Thoracic aorta (tissue), 2 donors: ENCODE data around the gene RASSF3. TPM values are rescaled to one million over a fixed set of nuclear protein-coding genes. Genes with fewer than 3 reads are reported as not detected.

Source experiments
- ATAC-seq: fragments of 150-250 bp; one replicate; pipeline ENCODE4 v1.8.0; 2017; ENCODE audit warnings: low read depth; ENCODE audit not compliant: insufficient number of reproducible peaks, low FRiP score
- DNase-seq: peaks from one replicate; pipeline ENCODE4 v3.0.0-alpha.2; 2020; ENCODE audit warnings: low spot score
- H3K27ac ChIP-seq, 2 donors: fragments of 200-600 bp; sonication (generic); 1 replicate in 1 of 2; 2 replicates in 1 of 2; pipeline ENCODE4 v1.5.1; 2016; ENCODE audit warnings: mild to moderate bottlenecking in 2 of 2, moderate library complexity in 2 of 2
- H3K27me3 ChIP-seq: fragments of 200-600 bp; sonication (generic); replicated peaks from 2 replicates; pipeline ENCODE4 v1.6.0; 2016; ENCODE audit warnings: mild to moderate bottlenecking; ENCODE audit not compliant: insufficient read depth
- H3K36me3 ChIP-seq: fragments of 200-600 bp; sonication (generic); one replicate; pipeline ENCODE4 v1.5.1; 2016
- H3K4me1 ChIP-seq, 2 donors: fragments of 200-600 bp; sonication (generic); 1 replicate in 1 of 2; 2 replicates in 1 of 2; pipeline versions ENCODE4 v1.5.1 to v1.6.0; 2016; ENCODE audit warnings: low read depth in 2 of 2, mild to moderate bottlenecking in 1 of 2; ENCODE audit not compliant: control insufficient read depth in 1 of 2
- H3K4me3 ChIP-seq: fragments of 200-600 bp; sonication (generic); 2 replicates; pipeline ENCODE4 v1.5.1; 2016; ENCODE audit warnings: mild to moderate bottlenecking
- H3K9me3 ChIP-seq: fragments of 200-600 bp; sonication (generic); 2 replicates; pipeline ENCODE4 v1.5.1; 2016
- CTCF ChIP-seq: fragments of 200-600 bp; sonication (generic); IDR thresholded peaks from one replicate; pipeline ENCODE4 v1.5.1; 2019; ENCODE audit warnings: antibody characterized with exemption
- total RNA-seq, 2 donors: library from RNA; depleted of rRNA; stranded (reverse); fragments of >200 nt; gene quantifications; one replicate each; pipeline versions ENCODE4 v1.1.0 to v1.2.3, GENCODE V29; 2016

Gene RASSF3
- total RNA-seq, 2 donors from 2014 or later: 126 to 149 TPM

- Histone ChIP-seq H3K27me3 (no peaks in the 10 kb centered on the region), H3K4me1 (peaks cover 75 to 96% of the 10 kb centered on the region in 2 donors), H3K4me3 (peak overlapping the region; percentile 8)
Measured at GRCh38 chr12:64672925-64673409, 62.7 kb downstream of the RASSF3 start.

GRCh38 chr12:64673490-64674169 is 63.3 kb downstream of the RASSF3 start:
- ATAC-seq (no peak), DNase-seq (no peak)
- H3K27ac ChIP-seq: peak overlapping the region; percentile 78 to 92
- no peaks in the 10 kb centered on the region for H3K9me3 ChIP-seq
- H3K4me1 ChIP-seq: peaks cover 76 to 96% of the 10 kb centered on the region in 2 donors
- no peaks in the 10 kb centered on the region for H3K36me3 ChIP-seq
- H3K27me3 ChIP-seq: no peaks in the 10 kb centered on the region
- TF ChIP-seq CTCF: no peak
- H3K4me3 ChIP-seq: peak overlapping the region; percentile 8

More at GRCh38 chr12:64672925-64673409, 62.7 kb downstream of the RASSF3 start:
- Histone ChIP-seq H3K36me3 (no peaks in the 10 kb centered on the region), H3K9me3 (no peaks in the 10 kb centered on the region), H3K27ac (peak overlapping the region; percentile 78 to 92)
- DNase-seq (no peak), ATAC-seq (no peak)
- TF ChIP-seq CTCF: no peak

- Histone ChIP-seq H3K27ac (peak overlapping the region; percentile 78 to 92), H3K4me1 (peaks cover 76 to 96% of the 10 kb centered on the region in 2 donors), H3K36me3 (no peaks in the 10 kb centered on the region), H3K9me3 (no peaks in the 10 kb centered on the region), H3K4me3 (no peak overlapping the region), H3K27me3 (no peaks in the 10 kb centered on the region)
- TF ChIP-seq CTCF: no peak
- DNase-seq (no peak), ATAC-seq (no peak)
Measured at GRCh38 chr12:64674367-64674922, 64.2 kb downstream of the RASSF3 start.

DNA sequence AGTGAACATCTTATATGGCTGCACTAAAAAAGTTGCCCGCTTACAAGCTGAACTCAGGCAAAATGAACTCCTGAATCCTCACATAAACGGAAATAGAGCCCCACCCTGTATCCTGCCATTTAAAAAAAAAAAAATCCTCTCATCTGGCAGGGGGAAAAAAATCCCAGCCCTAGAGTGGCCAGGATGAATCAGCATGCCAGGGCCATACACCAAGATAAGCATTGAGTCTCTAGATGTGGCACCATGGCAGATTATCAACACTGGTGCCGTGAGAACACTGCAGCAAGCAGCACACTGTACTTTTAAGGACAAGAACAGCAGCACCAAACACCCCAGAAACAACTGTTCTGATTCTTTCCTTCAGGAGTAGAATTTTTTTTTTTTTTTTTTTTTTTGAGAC is 65.5 kb downstream of the RASSF3 start:
- Histone ChIP-seq H3K4me1 (peaks cover 72 to 96% of the 10 kb centered on the region in 2 donors), H3K9me3 (no peaks in the 10 kb centered on the region), H3K27me3 (no peaks in the 10 kb centered on the region), H3K36me3 (no peaks in the 10 kb centered on the region), H3K27ac (peak overlapping the region; percentile 84 to 92), H3K4me3 (no peak overlapping the region)
- DNase-seq (peak; percentile 71), ATAC-seq (peak; percentile 76)
- TF ChIP-seq CTCF: no peak

- H3K4me3 ChIP-seq: no peak overlapping the region
- H3K36me3 ChIP-seq: no peaks in the 10 kb centered on the region
- no peaks in the 10 kb centered on the region for H3K27me3 ChIP-seq
- no peaks in the 10 kb centered on the region for H3K9me3 ChIP-seq
- ATAC-seq (no peak), DNase-seq (no peak)
- peaks cover 72 to 98% of the 10 kb centered on the region in 2 donors for H3K4me1 ChIP-seq
- no peak for TF ChIP-seq CTCF
- peak overlapping the region; percentile 84 to 92 for H3K27ac ChIP-seq
Measured at GRCh38 chr12:64678248-64678647, 68.0 kb downstream of the RASSF3 start.
